Peyer's patch (tissue), 4 donors: ENCODE data around the gene ZNF217.

Experiments
- CTCF ChIP-seq, 6 experiments: fragments of 450-650 bp in 4 of 6; fragments of 200-600 bp in 2 of 6; sonication (generic) in 1 of 6; IDR thresholded peaks; one replicate each; pipeline ENCODE4 v1.5.1; 2017 to 2019; ENCODE audit warnings: antibody characterized with exemption in 6 of 6, mild to moderate bottlenecking in 3 of 6, moderate library complexity in 1 of 6
- POLR2A ChIP-seq, 2 donors: fragments of 450-650 bp; IDR thresholded peaks; one replicate each; pipeline ENCODE4 v1.5.1; 2017; ENCODE audit warnings: antibody characterized with exemption in 2 of 2, mild to moderate bottlenecking in 2 of 2, moderate library complexity in 2 of 2

- TF ChIP-seq CTCF (IDR thresholded peaks at IDR 0.05) (no peak), POLR2A (IDR thresholded peaks at IDR 0.05) (no peak)
These were observed 28.4 kb downstream of the ZNF217 start for GRCh38 chr20:53565254-53565653.
